Measurements from ENCODE around the gene HOXA3. TPM values are rescaled to one million over a fixed set of nuclear protein-coding genes. Genes with fewer than 3 reads are reported as not detected.

Gene HOXA3
- total and polyA plus RNA-seq, 2 of the 8 experiments (the other 6 are each of a cell fraction or from before 2014, with no cell fraction given), result not detected

GRCh38 chr7:27112955-27113949 lies 39.1 kb downstream of the HOXA3 start (continued):
- TF ChIP-seq SAP30 (IDR thresholded peaks at IDR 0.05; ENCODE audit: insufficient read depth, insufficient replicate concordance, low read length), result no peak
- TF ChIP-seq EZH2 (IDR thresholded peaks at IDR 0.05; ENCODE audit: low read depth, low read length, severe bottlenecking), result peak; percentile 93
- TF ChIP-seq RFX5 (IDR thresholded peaks at IDR 0.05; ENCODE audit: borderline replicate concordance, low read depth, low read length), result no peak
- TF ChIP-seq RBBP5 (IDR thresholded peaks at IDR 0.05; ENCODE audit: borderline replicate concordance, low read depth, low read length), result no peak
- TF ChIP-seq SP1 (IDR thresholded peaks at IDR 0.05; ENCODE audit: low read depth, low read length), result peak; percentile 19; the same call in 1 of the 2 replicates
- TF ChIP-seq SUZ12 (IDR thresholded peaks at IDR 0.05; ENCODE audit: low read length), result peak; percentile 99
- TF ChIP-seq YY1 (IDR thresholded peaks at IDR 0.05; ENCODE audit: low read depth, low read length), result peak; percentile 30; the same call in 1 of the 2 replicates
- TF ChIP-seq ZNF274 (IDR thresholded peaks at IDR 0.05; ENCODE audit: borderline replicate concordance, extremely low read depth, low read length), result no peak
- peak; percentile 51 for TF ChIP-seq ASH2L (IDR thresholded peaks at IDR 0.05; ENCODE audit: low read length)
- no peak for TF ChIP-seq TCF12 (IDR thresholded peaks at IDR 0.05; ENCODE audit: low read depth, low read length)
- no peak for TF ChIP-seq NRF1 (IDR thresholded peaks at IDR 0.05; ENCODE audit: low read depth, low read length)
